Right lobe of liver (tissue), 4 donors: ENCODE data around the gene PHF2.

Experiments used
- POLR2A ChIP-seq: fragments of 450-650 bp; IDR thresholded peaks from one replicate; pipeline ENCODE4 v1.6.1; 2017; ENCODE audit warnings: antibody characterized with exemption, mild to moderate bottlenecking
- TF ChIP-seq, protein P1 (sequence below), 4 donors: fragments of 200-600 bp in 3 of 4; fragments of 450-650 bp in 1 of 4; IDR thresholded peaks; one replicate each; pipeline versions ENCODE4 v1.5.1 to v1.8.0; 2016 to 2022; ENCODE audit warnings: antibody characterized with exemption in 4 of 4, mild to moderate bottlenecking in 2 of 4
- donor health status: DM: no; HTN: no; CAD: no.
- donor health status: DM: no; HTN: no; CAD: no.
- donor health status: DM: no; HTN: yes; CAD: no.

GRCh38 chr9:93623753-93624152, 47.4 kb downstream of the PHF2 start:
- TF ChIP-seq, protein P1, sequence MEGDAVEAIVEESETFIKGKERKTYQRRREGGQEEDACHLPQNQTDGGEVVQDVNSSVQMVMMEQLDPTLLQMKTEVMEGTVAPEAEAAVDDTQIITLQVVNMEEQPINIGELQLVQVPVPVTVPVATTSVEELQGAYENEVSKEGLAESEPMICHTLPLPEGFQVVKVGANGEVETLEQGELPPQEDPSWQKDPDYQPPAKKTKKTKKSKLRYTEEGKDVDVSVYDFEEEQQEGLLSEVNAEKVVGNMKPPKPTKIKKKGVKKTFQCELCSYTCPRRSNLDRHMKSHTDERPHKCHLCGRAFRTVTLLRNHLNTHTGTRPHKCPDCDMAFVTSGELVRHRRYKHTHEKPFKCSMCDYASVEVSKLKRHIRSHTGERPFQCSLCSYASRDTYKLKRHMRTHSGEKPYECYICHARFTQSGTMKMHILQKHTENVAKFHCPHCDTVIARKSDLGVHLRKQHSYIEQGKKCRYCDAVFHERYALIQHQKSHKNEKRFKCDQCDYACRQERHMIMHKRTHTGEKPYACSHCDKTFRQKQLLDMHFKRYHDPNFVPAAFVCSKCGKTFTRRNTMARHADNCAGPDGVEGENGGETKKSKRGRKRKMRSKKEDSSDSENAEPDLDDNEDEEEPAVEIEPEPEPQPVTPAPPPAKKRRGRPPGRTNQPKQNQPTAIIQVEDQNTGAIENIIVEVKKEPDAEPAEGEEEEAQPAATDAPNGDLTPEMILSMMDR (IDR thresholded peaks at IDR 0.05): no peak
- TF ChIP-seq POLR2A: no peak
